Superior temporal gyrus (tissue), 1 donor: ENCODE data around the gene PDXDC1.
"Not testable (repeated sequence)": the region's sequence is repeated elsewhere in the genome, so short reads cannot be mapped to it uniquely, and the experiment has no call there.

ENCODE experiments used
- DNase-seq: peaks from one replicate; pipeline ENCODE4 v3.0.0-alpha.2; 2016; ENCODE audit errors: extremely low spot score

Gene PDXDC1

DNA sequence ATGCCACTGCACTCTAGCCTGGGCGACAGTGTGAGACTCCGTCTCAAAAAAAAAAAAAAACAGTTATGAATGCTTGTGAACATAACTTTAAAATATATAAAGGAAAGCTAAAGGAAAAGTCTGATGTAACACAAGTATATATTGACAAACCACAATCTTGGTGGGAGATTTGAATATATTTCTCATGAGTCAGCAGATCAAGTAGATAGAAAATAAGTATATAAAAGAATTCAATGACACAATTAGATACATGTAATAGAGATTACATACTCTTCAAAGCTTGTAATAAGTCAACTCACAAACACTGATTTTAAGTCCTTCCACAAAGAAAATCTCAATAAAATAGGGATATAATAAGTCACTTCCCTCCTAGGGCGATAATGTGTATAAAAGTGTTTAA is 40.8 kb downstream of the PDXDC1 start:
- not testable (repeated sequence) for DNase-seq

DNA sequence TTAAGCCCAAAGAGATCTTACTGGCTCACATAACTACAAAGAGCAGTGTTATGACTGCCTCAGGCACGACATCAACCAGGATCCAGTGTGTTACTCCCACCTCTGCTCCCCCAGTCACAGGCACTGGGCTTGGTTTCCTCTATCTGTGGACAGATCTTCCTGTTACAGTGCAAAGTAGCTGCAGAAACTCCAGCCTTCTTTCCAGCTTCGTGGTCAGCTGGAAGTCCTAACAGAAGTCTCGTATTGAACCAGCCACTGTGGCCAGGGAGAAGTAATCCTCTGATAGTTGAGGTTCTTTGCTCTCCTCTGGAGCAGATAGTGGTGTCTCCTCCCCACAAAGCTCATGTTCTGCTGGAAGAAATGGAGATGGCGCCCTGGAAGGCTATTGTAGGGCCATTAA is 41.5 kb downstream of the PDXDC1 start:
- not testable (repeated sequence) for DNase-seq

DNA sequence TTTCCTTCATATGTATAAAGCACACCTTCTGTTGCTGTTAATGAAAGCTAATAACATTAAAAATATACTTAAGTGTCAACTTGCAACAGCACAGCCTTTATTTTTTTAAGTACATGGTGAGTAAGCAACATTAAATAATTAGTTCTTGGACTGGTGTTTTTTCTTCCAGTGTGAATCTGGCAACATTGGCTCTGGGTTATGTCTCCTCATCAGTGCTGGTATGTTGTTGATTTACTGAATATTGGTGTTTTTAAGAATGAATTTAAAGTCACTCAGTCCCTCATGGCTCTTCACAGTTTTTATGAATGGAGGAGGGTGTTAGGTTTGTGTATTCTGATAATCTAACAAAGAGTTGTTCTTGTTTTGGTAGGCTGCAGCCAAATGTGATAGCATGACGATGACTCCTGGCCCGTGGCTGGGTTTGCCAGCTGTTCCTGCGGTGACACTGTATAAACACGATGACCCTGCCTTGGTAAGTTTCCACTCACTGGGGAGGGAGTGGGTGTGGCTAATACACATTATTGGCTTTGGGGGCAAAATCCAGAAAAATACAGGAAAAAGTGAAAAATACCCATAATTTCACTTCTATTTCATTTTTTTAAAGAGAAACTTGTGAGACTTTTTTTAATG is 42.2 kb downstream of the PDXDC1 start:
- DNase-seq: not testable (repeated sequence)

DNA sequence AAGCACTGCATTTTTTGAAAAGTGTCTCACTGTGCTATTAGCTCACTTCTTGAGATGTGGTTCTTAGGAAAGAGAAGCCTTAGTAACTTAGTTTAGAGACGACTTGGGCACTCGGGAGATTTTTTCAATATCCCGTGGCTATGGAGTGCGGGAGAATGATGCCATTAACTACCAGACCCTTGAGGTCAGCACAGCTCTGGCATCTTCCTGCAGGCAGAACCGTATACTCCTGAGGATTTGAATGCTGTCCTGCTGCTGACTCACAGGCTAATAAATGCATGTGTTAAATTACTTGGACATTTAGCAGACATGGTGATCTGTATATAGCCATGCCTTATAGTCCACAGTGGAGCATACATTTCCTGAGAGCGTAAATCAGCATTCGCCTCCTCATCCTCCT is 46.6 kb downstream of the PDXDC1 start:
- DNase-seq: not testable (repeated sequence)

DNA sequence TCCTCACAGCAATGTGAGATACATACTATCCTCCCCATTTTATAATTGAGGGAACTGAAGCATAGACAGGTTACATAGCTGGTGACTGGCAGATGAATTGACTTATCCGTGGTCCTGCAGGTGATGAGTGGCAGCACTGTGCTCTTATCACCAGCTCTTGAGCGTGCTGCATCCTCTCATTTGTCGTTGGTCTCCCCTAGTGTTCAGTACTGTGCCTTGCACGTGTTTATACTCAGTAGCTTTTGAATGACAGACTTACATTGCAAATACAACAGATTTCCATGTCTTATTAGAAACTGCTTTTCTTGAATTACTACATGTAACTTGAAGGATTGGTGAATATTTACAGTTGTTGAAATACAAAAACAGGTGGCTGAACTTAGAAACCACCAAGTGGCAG is 47.4 kb downstream of the PDXDC1 start:
- DNase-seq: peak; percentile 62

DNA sequence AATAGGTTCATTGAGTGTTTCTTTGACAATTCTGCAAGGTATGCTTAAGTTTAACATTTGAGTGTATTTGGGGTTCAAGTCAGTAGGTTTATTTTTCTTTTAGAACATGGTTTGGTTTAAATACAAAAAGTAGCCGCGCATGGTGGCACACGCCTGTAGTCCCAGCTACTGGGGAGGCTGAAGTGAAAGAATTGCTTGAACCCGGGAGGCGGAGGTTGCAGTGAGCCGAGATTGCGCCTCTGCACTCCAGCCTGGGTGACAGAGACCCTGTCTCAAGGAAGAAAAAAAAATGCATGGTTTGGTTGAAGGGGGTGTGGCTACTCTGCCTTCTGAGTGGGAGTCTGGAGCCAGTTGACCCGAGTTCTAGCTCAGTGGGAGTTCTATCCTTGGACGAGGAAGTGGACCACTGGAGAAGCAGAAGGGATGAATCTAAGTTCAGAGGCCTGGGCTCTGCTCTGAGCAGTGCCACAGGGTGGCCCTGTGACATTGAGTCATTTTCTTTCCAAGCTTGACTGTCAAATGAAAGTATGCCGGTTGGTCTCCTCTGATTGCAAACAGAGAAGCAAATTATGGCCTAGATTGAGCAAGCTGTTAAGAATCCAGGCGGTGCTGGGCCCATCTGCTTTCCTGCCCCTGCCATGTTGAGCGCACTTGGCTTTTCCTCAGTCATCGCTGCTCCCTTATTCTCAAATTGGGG is 48.7 kb downstream of the PDXDC1 start:
- not testable (repeated sequence) for DNase-seq

DNA sequence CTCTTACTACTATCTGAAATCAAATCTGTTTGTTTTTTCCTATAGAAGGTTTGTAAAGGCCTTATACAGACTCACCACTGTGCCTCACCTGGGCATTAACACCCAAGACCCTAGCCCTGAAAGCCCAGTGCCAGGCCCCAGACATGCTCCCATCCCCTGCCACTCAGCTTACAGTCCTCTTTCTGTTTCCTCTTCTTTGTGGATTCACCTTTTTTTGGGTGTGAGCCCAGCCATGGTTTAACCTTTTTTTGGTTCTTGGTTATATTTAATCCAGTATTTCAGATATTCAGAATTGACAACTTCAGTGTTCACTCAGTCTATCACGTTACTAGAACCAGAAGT is 50.0 kb downstream of the PDXDC1 start:
- not testable (repeated sequence) for DNase-seq

DNA sequence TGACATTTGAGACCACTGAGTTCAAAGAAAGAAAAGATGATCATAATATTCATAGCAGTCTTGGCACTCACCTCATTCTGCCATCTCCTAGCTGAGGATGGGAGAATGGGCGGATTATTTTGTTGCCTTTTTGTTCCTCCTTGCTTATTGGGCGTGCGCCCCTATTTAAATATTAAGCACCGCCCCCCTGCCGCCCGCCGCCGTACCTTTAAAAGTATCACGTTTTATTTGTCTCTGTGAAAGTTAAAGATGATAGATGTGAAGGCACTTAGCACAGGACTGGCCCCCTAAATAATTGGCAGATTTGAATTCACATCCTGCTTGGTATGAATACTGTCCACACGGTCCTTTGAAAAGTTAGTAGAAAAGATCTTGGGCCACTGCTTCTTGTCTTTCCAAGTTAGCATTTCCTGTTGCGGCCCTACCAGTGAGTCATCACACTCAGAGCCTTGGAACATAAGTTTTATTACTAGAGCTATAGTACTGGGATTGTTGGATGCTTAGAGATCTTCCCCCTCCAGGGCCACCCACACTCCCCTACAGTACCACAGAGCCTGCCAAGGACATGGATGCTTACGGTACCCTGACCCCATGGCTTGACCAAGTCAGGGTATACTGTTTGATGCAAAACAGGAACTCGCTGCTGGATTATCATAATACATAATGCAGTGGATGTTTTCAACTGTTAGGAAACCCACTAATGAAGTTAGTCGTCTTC is 50.6 kb downstream of the PDXDC1 start:
- DNase-seq: not testable (repeated sequence)

DNA sequence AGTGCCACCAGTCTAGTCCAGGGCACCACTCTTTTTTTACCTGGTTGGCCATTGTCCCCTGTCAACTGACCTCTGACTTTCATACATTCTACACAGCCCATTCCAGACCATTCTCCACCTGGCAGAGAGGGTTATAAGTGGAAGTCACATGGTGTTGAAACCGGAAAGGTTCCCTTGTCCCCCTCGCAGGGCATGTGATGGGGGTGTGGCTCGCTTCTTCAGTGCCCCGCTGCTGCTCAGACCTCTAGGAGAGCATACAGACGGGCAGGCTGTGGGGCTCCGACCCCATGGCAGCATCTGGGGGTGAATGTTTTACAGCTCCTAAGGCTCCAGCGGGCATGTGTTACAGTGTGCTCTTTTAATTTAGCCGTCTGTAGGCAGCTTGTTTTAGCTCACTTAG is 52.2 kb downstream of the PDXDC1 start:
- not testable (repeated sequence) for DNase-seq

DNA sequence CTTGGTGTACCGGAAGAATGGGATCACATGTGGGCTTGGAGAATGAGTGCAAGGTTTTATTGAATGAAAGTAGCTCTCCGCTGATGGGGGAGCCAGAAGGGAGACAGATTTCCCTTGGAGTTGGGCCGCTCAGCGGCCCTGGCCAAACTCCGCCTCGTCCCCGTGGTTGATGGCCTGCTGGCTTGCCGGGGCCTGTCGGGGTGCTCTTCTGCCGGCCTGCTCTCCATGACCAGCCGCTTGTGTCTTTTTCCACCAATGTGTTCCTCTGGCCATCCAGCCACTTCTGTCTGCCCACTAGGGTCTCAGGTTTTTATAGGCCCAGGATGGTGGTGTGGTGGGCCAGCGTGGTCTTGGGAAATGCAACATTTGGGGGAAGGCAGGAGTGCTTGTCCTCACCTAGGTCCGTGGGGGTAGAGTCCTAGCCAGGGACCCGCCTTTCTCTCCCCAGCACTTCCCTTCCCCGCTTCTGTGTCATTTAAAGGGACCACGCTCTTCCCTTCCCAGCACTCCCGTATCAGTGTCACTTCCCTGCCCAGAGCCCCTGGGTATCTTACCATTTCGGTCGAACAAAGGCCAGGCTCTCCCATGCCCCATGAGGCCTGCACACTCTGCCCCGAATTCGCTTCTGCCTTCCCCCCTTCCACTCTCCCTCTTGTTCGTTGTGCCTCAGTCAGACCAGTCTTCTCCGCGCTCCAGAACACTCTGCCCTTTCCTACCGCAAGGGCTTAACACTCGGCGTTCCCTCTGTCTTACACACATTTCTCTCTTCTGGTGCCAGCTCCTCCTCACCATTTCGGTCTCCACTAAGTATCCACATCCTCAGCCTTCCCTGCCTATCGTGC is 52.9 kb downstream of the PDXDC1 start:
- not testable (repeated sequence) for DNase-seq

DNA sequence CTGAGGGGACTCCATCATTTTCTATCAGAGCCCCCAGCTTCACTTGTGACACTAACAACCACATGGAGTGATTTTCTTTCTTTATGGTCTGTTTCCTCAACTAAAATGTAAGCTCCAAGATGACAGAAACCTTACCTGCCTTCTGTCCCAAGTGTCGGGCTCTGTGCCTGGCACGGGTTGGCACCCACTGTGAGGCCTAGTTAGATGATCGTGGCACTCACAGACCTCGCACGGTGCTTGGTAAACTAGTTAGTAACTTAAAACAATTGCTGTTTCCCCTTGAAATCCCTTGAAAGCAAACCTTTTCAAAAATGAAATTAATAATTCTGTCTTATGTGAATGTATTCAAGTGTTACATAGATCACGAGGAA is 53.5 kb downstream of the PDXDC1 start:
- DNase-seq: not testable (repeated sequence)

DNA sequence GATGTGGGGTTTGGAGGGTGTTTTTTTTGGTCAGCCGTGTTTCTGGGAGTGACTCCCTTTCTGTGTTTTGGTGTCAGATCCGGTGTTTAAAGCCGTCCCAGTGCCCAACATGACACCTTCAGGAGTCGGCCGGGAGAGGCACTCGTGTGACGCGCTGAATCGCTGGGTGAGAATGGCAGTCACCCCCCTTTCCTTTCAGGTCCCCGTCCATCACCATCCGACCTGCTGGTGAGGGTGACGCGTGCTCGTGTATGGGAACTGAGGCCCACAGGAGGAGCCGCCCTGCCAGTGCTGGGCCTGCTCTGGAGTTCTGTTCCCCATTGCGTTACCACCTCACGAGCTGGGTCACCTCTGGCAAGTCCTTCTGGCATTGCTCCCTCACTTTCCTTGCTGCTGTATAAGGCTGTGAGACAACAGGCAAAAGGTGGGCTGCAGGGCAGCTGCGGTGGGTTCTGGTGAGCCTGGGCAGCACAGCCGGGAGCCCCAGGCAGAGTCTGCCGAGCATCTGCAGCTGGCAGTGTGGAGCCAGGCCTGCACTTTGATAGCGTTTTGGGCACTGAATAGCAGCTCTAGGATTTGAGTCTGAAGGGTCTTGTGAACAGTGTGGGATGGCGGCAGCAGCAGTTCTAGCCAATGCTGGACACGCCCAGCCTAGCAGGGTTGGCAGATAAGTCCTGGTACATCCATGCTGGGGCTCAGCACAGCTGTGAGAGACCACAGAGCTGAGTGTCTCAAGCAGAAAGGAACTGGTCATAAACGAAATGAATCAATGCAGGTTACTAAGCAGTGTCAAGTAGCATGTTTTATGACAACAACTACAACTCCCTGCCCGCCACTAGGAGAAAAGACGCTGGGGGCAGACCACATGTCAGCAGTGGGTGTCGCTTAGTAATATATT is 54.2 kb downstream of the PDXDC1 start:
- not testable (repeated sequence) for DNase-seq

DNA sequence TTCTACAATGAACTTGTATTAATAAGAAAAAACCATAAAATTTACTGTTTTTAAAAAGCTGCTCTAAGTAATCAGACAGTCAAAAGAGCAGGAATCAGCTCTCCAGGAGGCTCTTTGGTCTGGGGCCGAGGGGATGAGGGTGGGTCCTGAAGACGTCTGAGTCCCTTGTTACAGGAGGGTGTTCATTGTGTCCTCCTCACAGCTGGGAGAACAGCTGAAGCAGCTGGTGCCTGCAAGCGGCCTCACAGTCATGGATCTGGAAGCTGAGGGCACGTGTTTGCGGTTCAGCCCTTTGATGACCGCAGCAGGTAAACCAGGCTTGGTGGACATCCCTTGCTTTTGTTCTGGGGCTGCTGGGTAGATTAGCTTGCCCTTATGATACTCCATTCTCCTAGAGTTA is 54.9 kb downstream of the PDXDC1 start:
- DNase-seq: not testable (repeated sequence)

DNA sequence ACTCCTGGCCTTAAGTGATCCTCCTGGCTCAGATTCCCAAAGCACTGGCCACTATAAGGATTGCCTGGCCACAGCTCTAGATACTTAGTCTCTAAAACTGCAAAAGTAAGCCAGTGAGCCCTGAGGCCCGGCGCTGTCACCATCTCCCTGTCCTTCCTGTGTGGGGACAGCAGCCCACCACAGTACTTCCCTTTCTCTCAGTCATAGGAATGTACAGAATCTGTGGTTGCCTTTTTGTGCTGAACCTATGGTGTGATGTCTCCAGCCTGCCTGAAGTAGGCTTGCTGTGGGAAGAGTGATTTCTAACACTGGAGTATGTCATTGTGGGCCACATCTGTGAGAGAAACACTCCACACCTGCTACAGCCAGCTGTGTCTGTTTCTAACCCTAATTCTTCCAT is 56.4 kb downstream of the PDXDC1 start:
- DNase-seq: no peak

DNA sequence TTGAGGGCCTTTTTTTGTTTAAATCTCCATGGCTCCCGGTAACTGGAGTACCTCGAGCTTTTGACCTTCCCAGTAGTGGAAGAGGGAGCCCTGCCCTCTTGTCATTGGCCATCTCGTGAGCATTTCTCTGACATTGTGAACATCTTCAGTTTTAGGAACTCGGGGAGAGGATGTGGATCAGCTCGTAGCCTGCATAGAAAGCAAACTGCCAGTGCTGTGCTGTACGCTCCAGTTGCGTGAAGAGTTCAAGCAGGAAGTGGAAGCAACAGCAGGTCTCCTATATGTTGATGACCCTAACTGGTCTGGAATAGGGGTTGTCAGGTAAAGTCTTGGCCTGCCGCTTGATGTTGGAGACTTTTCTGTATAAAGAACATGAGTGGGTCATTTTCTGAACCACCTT is 56.8 kb downstream of the PDXDC1 start:
- no peak for DNase-seq

DNA sequence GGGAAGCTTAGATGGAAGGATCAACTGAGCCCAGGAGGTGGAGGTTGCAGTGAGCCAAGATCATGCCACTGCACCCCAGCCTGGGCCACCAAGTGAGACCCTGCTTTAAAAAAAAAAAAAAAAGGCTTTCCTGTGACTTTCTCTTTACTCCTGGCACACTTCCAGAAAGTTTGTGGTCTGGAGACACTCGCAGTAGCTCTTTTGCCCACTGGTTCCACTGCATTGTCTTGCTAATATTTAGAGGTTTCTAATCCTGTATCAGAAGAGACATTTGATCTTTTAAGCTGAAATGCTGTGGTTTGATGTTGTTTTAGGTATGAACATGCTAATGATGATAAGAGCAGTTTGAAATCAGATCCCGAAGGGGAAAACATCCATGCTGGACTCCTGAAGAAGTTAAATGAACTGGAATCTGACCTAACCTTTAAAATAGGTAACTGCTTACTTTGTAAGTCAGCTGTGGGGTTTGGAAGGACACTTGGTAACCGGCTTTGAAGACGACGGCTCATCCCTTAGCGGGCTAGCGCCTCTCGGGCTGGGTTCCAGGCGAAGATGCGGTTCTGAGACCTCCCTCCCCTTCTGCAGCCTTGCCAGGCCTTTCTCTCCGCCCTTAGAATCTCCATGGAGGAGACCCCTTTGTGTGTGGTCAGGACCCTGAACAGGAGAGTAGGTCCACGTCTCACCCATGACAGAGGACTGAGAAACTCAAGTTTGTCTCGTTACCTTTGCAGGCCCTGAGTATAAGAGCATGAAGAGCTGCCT is 57.9 kb downstream of the PDXDC1 start:
- DNase-seq: no peak

DNA sequence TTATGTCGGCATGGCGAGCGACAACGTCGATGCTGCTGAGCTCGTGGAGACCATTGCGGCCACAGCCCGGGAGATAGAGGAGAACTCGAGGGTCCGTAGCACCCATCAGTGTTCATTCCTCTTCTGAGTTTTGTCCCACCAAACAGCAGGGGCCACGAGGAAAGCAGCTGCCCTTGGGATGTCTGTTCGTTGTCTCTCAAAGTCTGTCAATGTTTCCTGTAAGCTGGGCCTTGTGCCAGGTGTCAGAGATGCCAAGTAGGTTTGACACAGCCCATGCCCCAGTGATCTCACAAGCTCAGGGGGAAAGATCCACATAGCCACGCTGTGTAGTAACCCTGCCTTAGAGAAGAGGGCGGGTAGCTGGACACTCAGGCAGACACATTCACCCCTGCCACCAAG is 58.5 kb downstream of the PDXDC1 start:
- DNase-seq: no peak

DNA sequence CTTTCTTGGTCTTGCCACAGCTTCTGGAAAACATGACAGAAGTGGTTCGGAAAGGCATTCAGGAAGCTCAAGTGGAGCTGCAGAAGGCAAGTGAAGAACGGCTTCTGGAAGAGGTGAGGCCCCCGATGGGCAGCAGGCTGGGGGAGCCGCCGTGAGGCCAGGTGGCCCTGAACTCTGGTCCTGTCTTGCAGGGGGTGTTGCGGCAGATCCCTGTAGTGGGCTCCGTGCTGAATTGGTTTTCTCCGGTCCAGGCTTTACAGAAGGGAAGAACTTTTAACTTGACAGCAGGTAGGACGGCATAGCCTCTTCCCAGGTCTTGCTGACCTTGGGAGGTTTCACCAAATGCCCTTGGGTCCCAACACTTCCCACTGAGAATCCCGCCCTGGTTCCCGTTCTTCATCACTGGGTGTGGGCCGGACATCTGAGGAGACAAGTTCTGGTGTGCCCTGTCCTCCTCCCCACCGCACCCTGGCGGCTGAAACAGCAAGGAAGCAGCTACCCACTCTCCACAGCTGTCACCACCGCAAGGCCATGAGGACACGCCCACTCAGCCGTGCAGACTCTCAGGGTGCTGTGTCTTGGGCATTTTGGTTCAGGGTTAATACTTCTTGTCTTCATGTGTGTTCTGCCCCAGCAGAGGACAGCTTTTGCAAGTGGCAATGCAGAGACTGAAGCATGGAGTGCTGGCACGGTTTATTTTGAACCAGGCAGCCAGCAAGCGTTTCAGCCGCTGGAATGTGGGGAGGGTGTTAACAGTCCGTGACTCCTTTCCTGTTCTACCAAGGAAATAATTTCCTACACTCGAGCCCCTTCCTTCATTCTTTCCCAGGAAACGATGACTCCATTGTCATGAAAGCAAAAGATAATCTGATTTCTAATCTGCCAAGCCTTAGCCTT is 59.7 kb downstream of the PDXDC1 start:
- DNase-seq: no peak

DNA sequence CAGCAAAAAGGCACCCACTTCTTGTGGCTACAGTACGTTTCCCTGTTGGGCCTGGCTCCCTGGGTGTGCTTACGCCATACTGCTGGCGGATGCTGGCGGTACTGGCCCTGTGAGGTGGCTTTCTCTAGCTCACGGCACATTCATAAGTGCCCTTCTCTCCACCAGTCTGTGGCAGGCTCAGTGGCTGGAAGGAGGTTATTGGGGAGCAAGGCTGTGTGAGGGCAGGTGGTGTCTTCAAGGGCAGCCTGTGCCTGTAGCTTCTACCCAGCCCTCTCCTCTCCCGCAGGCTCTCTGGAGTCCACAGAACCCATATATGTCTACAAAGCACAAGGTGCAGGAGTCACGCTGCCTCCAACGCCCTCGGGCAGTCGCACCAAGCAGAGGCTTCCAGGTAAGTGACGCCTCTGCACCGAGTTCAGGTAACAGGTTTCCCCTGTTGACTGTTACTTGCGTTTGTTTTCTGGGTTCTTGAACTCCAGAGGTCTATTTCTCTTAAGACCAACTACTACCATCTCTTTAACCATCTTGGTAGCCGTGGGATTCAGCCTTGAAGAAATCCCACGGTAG is 60.4 kb downstream of the PDXDC1 start:
- DNase-seq: no peak
